Dedifferentiated amniotic fluid mesenchymal stem cell (primary cell): ENCODE results near the gene SIPA1L3.
A peak's percentile ranks its signal among the peaks of the same experiment; 100 is the strongest.
"Not testable (repeated sequence)": the region's sequence is repeated elsewhere in the genome, so short reads cannot be mapped to it uniquely, and the experiment has no call there.

Experiments used
- DNase-seq: peaks from one replicate; pipeline ENCODE4 v3.0.0-alpha.2; 2016; ENCODE audit errors: extremely low spot score

SIPA1L3 gene

DNA sequence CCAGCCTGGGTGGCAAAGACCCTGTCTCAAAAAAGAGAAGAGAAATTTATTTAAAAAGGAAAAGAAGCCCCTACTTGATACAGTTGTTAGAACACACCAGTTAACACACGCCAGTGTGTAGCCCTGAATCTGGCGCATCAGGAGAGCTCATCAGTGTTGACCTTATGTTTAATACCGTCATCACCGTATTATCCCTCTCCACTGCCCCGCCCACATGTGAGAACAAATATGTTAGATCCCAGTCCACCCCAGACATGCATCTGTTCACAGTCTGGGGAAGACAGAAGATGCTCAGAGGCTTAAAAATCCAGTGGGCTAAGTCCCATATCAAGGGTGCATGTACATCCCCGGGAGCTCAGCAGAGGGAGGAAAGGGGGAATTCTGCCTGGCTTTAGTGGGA, 161.8 kb downstream of the SIPA1L3 start:
- no peak for DNase-seq

DNA sequence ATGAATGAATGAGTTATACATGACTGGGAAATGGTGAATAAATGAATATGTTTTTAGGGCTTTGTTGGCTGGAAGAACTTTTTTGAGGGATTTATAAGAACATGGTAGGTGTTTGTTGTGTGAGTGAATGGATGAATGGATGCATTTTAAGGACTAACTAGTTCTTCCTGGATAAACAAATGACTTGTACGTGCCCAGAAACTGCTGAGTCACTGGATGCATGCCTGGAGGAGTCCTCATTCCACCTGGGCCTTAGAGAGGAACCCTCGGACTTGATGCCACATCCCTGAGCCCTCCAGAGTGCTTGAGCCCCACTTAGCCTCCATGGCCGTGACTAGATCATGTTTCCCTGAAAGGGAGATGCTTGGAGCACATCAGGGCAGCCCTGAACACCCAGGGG, 163.6 kb downstream of the SIPA1L3 start:
- no peak for DNase-seq

DNA sequence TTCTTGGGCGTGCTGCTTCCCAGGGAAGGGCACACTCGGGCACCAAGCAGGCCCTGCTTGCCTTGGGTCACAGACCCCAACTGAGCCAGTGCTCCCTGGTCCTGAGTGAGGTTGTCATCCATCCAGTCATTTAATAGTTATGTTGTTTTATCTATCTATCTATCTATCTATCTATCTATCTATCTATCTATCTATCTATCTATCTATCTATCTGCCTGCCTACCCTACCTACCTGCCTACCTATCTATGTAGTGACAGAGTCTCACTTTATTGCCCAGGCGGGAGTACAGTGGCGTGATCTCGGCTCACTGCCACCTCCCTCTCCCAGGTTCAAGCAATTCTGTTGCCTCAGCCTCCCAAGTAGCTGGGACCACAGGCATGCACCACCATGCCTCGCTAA, 164.0 kb downstream of the SIPA1L3 start:
- not testable (repeated sequence) for DNase-seq

DNA sequence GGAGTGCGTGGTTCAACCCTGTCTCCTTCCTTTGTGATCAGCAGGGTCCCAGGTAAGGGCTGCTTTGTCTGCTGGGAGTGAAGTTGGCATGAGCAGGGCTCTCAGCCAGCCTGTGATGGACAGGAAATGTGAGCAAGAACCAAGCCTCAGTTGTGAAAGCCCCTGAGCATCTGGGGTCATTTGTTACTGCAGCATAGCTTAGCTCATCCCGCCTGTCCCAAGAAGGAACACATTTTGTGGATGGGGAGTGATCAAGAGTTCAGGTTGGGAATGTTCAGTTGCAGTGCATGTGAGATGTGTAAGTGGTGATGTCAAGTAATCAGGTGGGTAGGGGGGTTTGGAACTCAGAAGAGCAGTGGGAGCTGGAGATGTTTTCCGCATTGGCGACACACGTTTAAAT, 164.6 kb downstream of the SIPA1L3 start:
- no peak for DNase-seq

DNA sequence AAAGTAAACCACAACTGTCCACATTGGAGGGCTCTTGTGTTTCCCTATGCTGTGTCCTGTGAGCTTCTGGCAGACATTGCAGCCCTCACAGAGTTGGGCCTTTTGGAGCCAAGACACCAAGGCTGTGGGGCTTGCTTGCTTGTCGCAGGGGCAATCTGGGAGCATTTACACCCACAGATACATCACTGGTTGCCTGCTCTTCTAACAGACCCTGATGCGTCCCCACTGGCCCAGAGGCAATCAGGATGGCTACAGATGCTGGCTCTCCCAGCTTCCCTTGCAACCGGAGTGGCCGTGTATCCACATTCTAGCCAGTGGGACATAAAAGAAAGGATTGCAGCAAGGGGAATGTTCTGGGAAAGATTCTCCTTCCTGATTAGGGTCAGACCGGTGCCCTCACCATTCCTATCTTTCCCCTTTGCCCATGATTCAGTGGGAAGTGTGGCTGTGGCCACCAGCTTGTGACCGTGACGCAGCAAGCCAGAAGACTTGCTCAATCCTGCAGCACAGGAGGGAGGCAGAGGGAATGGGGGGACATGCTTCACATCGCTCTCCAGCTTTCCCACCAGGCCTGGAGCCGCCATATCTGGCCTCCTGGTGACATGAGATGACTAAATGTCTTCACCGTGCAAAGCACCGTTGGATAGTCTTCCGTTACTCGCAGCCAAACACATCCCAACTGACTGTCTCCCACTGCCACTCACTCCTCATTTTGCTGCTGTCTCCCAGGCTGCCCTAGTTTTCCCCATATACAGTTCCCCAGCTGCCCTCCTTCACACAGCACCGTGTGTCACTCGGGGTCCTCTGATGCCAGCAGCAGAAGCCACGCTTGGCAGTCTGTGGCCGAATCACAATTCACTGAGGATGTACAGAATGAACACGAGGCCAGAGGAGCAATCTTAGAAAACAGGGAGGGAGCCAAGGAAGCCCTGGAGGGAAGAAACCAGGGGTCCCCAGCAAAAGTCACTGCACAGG, 166.1 kb downstream of the SIPA1L3 start:
- DNase-seq: no peak

DNA sequence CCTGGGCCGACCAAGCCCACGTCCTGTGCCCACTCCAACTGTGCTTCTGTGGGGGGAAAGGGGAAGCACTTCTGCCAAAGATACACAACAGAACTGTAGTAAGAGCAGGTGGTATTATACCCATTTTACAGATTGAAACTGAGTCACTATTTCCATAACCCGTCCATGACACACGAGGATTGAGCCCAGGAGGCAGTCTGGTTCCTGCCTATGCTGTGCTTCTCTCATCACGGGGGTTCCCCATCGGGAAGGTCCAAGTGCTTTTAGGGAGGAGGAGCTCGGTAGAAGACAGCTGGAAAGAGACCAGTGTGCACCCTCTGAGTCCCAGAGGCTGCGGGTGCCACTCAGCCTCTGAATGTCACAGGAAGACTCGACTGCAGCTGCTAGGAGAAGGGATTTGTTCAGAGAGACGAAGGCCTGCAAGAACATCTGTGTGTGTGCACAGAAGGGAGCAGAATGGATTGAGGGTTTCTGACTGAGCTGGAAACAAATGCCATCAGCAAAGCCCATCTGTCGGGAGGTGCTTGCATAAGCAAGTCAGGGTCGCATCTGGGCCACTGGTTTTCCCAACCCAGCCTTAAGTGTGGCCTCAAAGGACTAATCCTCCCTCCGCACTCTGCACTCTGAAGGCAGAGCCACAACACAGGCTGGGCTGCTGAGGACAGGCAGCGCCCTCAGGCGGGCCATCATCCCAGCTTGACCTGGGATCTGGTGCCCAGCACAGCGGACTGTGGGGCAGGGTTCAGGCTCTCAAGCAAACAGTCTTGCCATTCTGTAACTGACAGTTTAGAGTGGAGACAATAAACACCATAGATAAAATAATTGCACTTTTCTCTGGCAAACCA, 167.1 kb downstream of the SIPA1L3 start:
- DNase-seq: no peak

DNA sequence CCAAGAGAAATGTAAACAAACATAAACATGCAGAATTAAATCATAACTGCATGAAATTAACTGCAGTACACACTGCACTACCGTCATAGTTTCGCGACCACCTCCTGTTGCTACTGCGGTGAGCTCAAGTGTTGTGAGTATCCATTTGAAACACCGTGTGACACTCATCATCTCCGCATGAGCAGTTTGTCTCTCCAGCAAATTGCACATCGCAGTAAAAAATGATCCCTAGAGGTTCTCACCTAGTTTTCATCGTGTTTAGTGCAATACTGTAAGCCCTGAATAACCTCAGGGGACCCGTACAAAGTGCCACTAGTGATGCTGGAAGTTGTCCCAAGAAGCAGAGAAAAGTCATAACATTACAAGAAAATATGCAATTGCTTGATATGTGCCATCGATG, 169.3 kb downstream of the SIPA1L3 start:
- DNase-seq: no peak

DNA sequence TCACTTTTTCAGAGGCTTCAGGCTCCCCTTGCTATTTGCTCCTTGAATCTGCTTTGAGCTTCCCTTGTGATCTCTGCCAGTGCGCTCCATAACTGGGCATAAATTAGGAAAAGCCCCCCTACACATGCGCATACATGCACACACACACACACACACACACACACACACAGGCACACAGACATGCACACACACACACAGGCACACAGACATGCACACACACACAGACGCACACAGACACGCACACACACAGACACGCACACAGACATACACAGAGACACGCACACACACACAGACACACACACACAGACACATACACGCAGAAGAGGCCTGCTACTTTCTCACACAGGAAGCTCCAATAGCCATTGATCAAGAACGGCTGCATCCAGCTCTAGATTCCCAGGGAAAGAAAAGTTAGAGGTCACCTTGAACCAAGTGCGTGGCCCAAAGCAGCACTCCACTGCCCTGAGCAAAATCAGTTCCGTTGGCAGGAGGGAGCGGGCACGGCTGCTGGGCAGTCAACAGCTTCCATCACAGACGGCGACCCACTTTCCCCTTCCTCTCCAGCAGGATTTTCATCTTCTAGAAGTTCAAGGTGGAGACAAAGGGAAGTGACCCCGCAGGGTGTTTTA, 171.4 kb downstream of the SIPA1L3 start:
- DNase-seq: no peak

DNA sequence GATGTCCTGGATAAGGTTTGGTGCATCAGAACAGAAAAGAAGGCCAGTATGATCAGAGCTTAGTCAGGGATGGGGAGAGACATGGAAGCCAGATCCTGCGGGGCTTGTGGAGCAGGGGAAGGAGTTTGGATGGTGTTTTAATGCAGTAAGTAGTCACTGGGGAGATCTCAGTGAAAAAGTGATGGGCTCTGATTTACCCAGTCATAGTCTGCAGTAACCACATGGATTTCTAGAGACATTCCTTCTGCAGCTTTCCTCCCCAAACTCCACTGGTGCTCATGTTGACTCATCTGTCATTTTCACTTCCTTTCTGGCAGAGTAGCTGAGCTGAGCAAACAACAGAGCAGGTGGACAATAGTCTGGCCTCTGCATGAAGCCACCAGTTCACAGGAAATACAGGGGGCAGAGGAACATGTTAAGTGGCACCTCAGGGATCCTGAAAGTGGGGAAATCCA, 172.9 kb downstream of the SIPA1L3 start:
- DNase-seq: peak; percentile 42

DNA sequence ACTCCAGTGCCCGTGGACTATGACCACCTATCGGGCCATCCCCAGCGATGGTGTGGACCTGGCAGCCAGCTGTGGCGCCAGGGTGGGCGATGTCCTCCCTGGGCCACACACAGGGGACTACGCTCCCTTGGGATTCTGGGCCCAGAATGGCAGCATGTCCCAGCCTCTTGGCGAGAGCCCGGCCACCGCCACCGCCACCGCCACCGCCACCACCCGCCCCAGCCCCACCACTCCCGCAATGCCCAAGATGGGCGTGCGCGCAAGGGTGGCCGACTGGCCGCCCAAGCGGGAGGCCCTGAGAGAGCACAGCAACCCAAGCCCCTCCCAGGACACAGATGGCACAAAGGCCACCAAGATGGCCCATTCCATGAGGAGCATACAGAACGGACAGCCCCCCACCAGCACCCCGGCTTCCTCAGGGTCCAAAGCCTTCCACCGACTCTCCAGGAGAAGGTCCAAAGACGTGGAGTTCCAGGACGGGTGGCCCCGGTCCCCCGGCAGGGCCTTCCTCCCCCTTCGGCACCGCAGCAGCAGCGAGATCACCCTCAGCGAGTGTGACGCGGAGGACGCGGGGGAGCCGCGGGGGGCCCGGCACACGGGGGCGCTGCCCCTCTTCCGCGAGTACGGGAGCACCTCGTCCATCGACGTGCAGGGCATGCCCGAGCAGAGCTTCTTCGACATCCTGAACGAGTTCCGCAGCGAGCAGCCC, 174.7 kb downstream of the SIPA1L3 start:
- no peak for DNase-seq

DNA sequence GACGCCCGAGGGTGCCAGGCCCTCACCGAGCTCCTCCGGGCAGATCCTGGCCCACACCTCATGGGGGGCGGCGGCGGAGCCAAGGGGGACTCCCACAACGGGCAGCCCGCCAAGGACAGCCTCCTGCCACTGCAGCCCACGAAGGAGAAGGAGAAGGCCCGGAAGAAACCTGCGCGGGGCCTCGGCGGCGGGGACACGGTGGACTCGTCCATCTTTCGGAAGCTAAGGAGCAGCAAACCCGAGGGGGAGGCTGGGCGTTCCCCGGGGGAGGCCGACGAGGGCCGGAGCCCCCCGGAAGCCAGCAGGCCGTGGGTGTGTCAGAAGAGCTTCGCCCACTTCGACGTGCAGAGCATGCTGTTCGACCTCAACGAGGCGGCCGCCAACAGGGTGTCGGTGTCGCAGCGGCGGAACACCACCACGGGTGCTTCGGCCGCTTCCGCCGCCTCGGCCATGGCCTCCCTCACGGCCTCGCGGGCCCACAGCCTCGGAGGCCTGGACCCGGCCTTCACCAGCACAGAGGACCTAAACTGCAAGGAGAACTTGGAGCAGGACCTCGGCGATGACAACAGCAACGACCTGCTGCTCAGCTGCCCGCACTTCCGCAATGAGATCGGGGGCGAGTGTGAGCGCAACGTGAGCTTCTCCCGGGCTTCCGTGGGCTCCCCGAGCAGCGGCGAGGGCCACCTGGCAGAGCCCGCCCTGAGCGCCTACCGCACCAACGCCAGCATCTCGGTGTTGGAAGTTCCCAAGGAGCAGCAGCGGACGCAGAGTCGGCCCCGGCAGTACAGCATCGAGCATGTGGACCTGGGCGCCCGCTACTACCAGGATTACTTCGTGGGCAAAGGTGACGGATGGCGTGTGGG, 175.5 kb downstream of the SIPA1L3 start:
- no peak for DNase-seq

DNA sequence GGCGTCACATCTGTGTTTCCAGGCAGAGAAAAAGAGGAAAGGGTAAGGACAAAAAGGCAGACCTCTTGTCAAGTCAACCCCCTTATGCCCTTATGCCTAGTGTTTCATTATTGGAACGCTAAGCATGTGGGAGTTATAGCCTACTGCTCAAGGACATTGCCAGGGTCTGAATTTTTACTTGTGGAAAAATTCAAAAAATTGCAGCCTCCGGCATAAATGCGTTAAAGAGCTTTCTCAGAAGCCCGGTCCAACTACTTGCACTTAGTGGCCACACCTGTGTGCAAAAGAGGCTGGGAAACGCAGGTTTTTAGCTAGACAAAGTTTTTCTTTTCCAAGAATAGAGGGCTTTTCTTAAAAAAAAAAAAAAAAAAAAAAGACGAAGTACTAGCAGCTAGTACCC, 177.2 kb downstream of the SIPA1L3 start:
- DNase-seq: no peak

DNA sequence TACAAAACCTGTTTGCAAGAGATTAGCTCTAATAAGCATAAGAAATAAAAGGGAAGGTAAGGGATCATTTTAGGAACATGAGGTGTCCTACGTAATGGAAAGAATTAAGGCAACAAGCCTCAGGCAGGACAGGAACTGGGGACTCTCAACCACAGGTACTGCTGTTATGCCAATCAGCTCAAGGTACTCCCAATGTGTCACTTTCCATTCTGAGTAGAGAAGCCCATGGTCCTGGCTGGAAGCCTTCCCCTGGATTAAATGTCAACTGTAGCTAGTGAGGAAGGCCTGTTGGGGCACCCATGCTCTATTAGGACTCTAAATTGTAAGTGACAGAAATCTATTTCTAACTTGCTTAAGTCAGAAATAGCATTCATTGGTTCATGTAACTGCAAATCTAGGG, 182.4 kb downstream of the SIPA1L3 start:
- no peak for DNase-seq

DNA sequence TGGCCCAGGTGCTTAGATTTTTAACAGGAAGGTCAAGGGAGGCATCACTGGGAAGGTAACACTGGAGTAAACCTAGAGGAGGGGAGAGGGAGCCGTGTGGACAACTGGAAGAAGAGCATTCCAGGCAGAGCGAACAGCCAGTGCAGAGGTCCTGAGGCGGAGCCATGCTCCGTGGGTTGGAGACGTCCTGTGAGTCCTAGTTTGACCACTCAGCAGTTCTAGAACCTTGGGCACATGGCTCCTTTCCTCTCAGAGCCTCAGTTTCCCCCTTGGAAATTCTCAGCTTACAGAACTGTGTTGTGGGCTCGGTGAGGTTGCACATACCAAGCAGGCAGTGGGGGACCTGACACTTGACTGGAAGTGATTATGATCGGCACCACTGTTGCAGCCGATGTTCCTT, 186.1 kb downstream of the SIPA1L3 start:
- no peak for DNase-seq

DNA sequence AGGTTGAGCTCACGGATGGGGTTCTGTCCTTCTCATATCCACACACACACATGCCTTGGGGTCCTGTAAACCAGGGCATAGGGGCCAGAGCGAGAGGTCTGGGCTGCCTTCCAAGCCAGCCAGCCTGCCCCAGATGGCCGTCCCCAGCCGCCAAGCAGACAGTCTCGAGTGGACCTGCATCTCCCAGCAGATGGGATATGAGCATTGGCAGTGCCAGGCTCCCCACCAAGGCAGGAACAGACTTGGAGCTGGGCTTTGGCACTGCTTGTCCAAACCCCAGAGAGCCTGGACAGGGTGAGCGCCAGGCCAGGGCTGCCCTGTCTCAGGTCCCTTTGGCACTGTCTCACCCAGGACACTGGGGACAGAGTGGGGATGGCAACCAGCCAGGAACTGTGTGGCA, 186.6 kb downstream of the SIPA1L3 start:
- no peak for DNase-seq

DNA sequence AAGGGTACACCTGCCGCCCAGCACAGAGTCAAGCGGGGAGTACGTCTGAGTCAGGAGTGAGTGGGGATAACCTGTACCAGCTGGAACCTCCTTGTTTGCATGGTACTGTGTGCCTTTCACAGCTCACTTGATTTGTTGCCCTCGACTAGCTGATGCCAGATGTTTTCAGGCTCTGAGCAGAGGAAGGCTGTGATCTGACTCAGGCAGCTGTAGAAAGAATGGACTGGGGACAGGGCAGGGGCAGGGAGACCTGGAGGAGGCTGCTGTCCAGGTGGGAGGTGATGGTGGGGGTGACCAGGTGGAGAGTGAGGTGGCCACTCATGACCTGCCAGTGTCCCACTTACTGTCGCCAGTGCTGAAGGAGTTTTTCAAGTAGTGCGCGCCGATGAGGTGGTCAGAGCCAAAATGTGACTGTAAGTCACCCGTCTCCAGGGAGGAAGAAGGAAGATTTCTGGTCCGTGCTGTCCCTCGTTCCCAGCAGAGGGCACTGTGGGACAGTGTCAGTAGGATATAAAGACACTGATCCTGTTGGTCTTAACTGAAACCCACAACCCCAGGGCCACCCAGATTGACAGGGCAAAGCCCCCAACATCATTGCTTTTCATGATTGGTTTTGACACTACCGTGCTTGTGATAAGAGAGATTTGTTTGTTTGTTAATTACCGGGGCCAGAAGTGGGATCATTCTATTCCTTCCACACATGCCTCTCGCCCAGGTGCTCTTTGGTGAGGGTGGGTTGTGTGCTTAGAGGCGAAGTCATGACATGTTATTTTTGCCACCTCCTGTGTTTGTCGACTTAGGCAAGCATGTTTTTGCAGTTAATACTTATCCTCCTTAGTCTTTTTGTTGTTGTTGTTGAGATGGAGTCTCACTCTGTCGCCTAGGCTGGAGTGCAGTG, 188.7 kb downstream of the SIPA1L3 start:
- peak; percentile 29 for DNase-seq

DNA sequence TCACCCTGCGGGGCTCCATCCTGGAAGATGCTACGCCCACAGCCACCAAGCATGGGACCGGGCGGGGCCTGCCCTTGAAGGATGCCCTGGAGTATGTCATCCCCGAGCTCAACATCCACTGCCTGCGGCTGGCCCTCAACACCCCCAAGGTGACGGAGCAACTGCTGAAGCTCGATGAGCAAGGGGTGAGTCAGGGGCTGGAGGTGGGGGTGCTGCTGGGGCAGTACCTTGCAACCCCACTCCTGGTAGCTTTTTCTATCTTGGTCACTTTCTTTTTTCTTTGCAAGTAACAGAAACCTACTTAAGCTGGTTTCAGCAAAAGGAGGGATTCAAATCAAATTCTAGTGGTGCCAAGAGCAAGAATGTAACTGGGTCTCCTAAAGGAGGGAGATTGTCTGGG, 193.0 kb downstream of the SIPA1L3 start:
- no peak for DNase-seq

DNA sequence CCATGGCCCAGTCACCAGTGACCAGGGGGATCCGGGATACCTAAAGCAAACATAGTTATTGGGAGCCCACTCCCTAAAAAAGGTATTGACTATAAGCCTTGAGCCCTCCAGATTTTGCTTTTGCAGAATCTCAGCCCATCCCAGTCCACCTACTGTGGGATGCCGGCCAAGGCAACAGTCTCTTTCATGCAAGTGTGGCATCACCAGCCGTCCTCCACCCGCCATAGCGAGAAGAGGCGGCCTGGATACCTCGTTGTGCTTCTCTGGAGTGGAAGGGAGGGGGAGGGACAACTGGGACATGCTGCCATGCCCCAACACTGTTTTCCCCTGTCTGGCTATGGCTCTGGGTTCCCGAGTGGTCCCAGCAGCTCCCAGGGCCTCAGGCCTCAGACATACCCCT, 193.6 kb downstream of the SIPA1L3 start:
- DNase-seq: no peak

DNA sequence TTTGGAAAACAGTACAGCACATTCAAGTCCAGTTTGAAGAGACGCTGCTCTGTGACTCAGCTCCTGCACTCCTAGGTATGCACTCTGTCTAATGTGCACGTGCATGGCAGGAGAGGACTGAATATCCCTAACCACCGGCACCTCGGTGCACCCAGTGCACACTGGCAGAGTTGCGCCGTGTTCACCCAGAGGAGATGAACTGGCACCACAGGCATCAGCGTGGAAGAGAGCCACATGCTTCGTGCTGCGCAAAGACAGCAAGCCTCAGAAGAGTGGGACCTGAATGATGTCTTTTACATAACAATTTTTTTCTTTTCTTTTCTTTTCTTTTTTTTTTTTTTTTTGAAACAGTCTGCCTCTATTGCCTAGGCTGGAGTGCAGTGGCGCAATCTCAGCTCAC, 194.7 kb downstream of the SIPA1L3 start:
- no peak for DNase-seq

DNA sequence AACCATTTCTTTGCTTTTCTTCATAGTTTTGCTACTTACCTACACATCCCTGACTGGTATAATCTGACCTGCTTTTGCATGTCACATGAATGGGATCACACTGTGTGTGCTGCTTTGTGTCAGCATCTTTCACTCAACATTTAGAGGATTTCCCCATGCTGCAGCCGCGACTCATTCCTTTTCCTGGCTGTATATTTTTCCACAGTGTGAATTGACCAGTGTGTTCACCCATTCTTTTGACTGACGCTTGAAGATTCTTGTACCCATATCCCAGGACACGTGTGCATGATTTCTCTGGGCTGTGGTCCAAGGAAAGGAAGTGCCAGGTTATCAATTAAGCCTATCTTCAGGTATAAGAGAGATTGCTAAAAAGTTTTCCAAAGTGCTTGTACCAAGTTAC, 198.6 kb downstream of the SIPA1L3 start:
- no peak for DNase-seq
